Astrocyte (in vitro differentiated cells and primary cell): ENCODE results near the gene CYP4B1.

Experiments
- EZH2 ChIP-seq: IDR thresholded peaks from 2 replicates; pipeline ENCODE4 v1.6.1; 2012; ENCODE audit warnings: mild to moderate bottlenecking, low read length, inconsistent platforms; ENCODE audit not compliant: insufficient read depth
- TF ChIP-seq, protein P1 (sequence below): IDR thresholded peaks from 2 replicates; pipeline ENCODE4 v1.5.1; 2011; ENCODE audit warnings: low read depth, mild to moderate bottlenecking, inconsistent platforms, low read length, moderate library complexity; ENCODE audit not compliant: insufficient read depth

DNA sequence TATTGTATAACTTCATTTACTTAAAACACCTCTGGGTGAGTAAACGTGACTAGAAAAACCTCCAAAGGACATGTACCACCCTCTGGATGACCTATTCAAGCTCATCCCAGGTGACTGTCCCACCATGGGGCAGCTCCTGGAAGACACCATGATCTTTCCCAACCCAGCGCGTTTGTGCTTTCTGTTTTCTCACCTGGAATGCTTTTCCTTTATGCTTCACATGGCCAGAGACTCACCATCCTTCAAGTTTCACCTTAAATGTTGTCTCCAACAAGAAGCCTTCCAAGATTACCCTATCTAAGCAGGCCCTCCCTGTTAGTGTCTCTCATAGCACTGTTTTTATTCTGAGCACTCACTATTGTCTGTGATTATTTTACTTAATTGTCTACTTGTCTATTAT is 11.1 kb downstream of the CYP4B1 start:
- TF ChIP-seq EZH2 = no peak
- TF ChIP-seq, protein P1, sequence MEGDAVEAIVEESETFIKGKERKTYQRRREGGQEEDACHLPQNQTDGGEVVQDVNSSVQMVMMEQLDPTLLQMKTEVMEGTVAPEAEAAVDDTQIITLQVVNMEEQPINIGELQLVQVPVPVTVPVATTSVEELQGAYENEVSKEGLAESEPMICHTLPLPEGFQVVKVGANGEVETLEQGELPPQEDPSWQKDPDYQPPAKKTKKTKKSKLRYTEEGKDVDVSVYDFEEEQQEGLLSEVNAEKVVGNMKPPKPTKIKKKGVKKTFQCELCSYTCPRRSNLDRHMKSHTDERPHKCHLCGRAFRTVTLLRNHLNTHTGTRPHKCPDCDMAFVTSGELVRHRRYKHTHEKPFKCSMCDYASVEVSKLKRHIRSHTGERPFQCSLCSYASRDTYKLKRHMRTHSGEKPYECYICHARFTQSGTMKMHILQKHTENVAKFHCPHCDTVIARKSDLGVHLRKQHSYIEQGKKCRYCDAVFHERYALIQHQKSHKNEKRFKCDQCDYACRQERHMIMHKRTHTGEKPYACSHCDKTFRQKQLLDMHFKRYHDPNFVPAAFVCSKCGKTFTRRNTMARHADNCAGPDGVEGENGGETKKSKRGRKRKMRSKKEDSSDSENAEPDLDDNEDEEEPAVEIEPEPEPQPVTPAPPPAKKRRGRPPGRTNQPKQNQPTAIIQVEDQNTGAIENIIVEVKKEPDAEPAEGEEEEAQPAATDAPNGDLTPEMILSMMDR = no peak
